ENCODE data around the gene CASP8.
"Not testable (repeated sequence)": the region's sequence is repeated elsewhere in the genome, so short reads cannot be mapped to it uniquely, and the experiment has no call there.

CASP8 gene

DNA sequence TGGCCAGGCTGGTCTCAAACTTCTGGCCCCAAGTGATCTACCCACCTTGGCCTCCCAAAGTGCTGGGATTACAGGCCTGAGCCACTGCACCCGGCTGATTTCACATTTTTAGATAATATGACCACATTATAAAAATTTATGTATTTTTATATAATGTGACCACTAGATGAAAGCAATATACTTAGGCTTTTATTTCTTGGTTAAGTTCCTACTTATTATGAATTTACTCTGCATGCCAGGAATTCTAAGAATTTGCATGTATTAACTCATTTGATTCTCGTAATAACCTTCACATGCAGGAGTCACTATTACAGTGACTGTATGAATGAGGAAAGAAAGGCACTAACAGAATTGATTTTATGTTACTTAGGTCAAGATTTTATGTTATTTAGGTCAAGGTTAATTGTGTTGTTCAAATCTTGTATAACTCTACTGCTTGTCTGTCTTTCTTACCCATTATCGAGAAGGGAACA lies 25.6 kb upstream of the CASP8 start:
- Mint-ChIP-seq H3K4me3 (peak overlapping the region; percentile 98), H3K27ac (peak overlapping the region; percentile 95), H3K9me3 (no peaks in the 10 kb centered on the region), H3K27me3 (no peaks in the 10 kb centered on the region), H3K4me1 (peaks cover 51% of the 10 kb centered on the region), H3K36me3 (ENCODE audit: low read depth) (peaks cover 23% of the 10 kb centered on the region)
- no peak for DNase-seq
- no peak for ATAC-seq

DNA sequence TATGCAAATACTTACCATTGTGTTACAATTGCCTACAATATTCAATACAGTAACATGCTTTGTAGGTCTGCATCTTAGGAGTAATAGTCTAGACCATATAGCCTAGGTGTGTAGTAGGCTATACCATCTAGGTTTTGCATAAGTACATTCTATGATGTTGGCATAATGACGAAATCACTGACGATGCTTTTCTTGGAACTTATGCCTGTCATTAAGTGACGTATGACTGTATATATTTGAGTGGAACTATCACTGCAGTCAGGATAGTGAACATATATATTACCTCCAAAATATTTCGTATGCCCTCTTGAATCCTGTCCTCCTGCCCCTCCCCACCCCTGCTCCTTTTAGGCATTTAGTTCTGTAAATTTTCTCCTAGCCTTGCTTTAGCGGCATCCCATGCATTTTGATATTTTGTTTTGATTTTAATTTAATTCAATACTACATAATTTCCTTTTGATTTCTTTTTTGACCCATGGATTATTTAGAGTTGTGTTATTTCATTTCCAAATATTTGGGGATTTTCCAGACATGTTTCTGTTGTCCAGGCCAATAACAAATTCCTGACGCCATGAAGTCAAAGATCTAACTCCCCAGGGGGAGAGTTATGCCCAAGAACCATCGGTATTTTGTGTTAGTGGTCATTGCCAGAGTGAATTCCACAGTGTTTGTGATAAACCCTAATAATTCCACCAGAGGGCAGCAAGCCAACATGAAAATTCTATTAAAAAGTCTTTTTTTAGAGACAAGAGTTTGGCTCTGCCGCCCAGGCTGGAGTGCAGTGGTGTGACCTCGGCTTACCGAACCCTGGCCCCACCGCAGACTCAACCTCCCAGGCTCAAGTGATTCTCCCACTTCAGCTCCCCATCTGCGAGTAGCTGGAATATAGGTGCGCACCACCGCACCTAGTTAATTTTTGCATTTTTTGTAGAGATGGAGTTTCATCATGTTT lies 24.2 kb upstream of the CASP8 start:
- DNase-seq = peak; percentile 38
- Mint-ChIP-seq H3K4me1 (peaks cover 54% of the 10 kb centered on the region), H3K36me3 (ENCODE audit: low read depth) (peaks cover 37% of the 10 kb centered on the region), H3K9me3 (no peaks in the 10 kb centered on the region), H3K27me3 (no peaks in the 10 kb centered on the region), H3K27ac (peak overlapping the region; percentile 82), H3K4me3 (peak overlapping the region; percentile 98)
- ATAC-seq = peak; percentile 20

DNA sequence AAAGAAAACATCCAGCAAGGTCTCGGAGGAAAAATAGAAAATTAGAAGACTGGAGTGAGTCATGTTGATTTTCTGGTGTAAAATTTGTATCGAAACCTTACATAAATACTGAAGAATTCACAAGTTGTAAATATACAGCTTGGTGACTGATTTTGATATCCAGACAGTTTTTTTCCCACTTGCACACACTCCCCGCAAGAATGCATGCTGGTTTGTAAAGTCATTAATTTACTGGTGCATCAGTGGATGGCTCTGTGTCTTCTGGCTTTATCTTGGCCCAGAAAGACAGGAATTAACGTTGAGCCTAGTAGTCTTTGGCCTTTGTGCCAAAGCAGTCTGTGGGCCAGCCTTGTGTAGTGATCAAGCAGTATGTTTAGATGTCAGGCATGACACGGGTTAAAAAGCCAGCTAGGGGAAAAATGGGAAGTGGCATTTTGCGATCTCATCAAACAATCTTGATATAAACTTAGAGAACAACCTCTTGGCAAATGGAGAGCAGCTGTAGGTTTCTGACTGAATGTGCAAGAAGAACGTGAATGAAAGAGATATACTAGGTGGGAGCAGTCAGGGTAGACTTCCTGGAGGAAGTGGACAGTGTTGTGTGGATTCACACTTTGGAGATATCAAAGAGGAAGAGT lies 22.7 kb upstream of the CASP8 start:
- peaks cover 51% of the 10 kb centered on the region for H3K4me1 Mint-ChIP-seq
- no peak overlapping the region for H3K4me3 Mint-ChIP-seq
- H3K9me3 Mint-ChIP-seq = no peaks in the 10 kb centered on the region
- H3K27ac Mint-ChIP-seq = peak overlapping the region; percentile 63
- peaks cover 46% of the 10 kb centered on the region for H3K36me3 Mint-ChIP-seq (ENCODE audit: low read depth)
- no peak for ATAC-seq
- DNase-seq = no peak
- no peaks in the 10 kb centered on the region for H3K27me3 Mint-ChIP-seq

DNA sequence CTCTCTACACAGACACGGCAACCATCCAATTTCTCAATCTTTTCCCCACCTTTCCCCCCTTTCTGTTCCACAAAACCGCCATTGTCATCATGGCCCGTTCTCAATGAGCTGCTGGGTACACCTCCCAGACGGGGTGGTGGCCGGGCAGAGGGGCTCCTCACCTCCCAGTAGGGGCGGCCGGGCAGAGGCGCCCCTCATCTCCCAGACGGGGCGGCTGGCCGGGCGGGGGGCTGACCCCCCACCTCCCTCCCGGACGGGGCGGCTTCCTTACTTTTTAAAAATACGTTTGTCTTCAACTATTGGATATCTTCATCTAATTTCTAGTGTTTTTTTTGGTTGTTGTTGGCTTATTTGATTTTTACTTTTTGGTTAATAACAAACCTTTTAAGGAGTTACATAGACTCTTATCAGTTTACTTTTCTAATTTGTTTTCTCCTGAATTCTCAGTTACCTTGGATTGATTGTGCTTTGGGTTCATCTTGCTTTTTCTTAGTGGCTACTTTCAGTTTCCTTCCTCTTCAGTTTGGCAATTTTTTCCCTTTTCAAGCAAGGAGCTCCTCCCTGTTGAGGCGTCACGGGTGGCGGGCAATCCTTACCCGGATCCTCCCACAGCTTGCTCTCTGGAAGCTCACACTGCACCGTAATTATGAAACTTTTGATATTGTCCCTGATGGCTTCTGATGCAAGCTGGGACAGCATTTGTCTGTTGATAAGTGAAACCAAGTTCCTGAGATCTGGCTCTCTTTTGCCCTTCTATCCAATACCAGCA lies 21.0 kb upstream of the CASP8 start:
- ATAC-seq, H3K4me3 Mint-ChIP-seq, H3K27me3 Mint-ChIP-seq, DNase-seq, H3K9me3 Mint-ChIP-seq: not testable (repeated sequence)
- Mint-ChIP-seq H3K36me3 (ENCODE audit: low read depth) (peaks cover 46% of the 10 kb centered on the region), H3K27ac (peak overlapping the region; percentile 37), H3K4me1 (peaks cover 48% of the 10 kb centered on the region)

DNA sequence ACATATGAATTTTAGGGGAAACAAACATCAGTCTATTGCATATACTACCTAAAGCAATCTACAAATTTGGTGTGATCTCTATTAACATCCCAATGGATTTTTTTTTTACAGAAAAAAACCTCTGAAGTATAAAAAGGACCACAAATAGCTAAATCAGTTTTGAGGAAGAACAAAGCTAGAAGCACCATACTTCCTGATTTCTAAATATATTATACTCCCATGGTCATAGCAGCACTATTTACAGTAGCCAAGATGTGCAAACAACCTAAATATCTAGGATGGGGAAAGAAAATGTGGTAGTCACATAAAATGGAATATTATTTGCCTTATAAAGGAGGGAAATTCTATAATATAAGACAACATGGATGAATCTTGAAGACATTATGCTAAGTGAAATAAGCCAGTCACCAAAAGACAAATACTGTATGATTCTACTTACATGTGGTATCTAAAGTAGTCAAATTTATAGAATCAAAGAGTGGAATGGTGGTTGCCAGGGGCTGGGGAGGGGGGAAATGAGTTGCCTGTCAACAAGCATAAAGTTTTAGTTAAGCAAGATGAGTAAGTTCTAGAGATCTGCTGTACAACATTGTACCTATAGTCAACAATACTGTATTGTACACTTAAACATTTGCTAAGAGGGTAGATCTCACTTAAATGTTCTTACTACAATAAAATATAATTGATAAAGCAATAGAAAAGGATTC lies 17.6 kb upstream of the CASP8 start:
- peaks cover 37% of the 10 kb centered on the region for H3K4me1 Mint-ChIP-seq
- DNase-seq = no peak
- no peak for ATAC-seq

DNA sequence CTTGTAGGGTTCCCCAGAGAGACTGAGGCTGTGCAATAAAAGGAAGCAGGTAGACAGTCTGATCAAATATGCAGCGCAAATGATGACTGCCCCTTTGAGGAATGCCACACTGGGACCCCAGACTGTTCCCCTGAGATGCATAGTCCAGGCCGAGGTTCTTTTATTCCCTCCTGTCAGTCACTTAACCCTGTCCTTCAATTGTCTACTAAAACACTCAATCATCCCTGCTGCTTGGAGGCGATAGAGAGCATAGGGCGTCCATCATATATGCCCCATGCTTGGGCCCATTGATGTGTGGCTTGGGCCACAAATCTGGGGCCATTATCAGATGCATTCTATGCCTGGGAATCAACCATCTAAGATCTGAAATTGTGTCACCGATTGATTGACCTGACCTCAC lies 15.5 kb upstream of the CASP8 start:
- no peak for ATAC-seq
- Mint-ChIP-seq H3K27me3 (no peaks in the 10 kb centered on the region), H3K9me3 (no peaks in the 10 kb centered on the region), H3K27ac (no peak overlapping the region), H3K4me1 (peaks cover 41% of the 10 kb centered on the region), H3K4me3 (no peak overlapping the region), H3K36me3 (ENCODE audit: low read depth) (peaks cover 27% of the 10 kb centered on the region)
- DNase-seq = no peak

More for the DNA sequence above, 17.6 kb upstream of the CASP8 start:
- Mint-ChIP-seq H3K4me3 (no peak overlapping the region), H3K27me3 (no peaks in the 10 kb centered on the region), H3K36me3 (ENCODE audit: low read depth) (peaks cover 35% of the 10 kb centered on the region), H3K9me3 (no peaks in the 10 kb centered on the region), H3K27ac (no peak overlapping the region)

DNA sequence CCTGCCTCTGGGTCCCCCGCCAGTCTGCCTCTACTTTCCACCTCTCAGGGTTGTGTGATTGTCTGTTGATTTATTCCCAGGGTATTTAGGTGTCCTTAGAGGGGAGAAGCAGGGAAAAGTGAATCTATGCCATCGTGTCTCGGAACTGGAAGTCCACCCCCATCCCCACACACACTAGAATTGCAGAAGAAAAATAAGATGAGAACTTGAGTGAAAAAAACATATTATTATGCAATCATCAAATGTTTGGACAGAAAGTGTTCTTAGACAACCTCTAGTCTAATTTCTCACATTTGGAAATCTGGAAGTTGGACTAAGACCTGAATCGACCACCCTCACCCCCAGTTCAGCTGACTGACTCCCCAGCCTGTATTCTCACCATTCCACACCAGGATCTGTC lies 14.1 kb upstream of the CASP8 start:
- peaks cover 41% of the 10 kb centered on the region for H3K4me1 Mint-ChIP-seq
- no peak for ATAC-seq
- H3K27ac Mint-ChIP-seq = no peak overlapping the region
- no peak for DNase-seq
- H3K9me3 Mint-ChIP-seq = peaks cover 4% of the 10 kb centered on the region
- no peaks in the 10 kb centered on the region for H3K27me3 Mint-ChIP-seq
- no peak overlapping the region for H3K4me3 Mint-ChIP-seq
- peaks cover 22% of the 10 kb centered on the region for H3K36me3 Mint-ChIP-seq (ENCODE audit: low read depth)

DNA sequence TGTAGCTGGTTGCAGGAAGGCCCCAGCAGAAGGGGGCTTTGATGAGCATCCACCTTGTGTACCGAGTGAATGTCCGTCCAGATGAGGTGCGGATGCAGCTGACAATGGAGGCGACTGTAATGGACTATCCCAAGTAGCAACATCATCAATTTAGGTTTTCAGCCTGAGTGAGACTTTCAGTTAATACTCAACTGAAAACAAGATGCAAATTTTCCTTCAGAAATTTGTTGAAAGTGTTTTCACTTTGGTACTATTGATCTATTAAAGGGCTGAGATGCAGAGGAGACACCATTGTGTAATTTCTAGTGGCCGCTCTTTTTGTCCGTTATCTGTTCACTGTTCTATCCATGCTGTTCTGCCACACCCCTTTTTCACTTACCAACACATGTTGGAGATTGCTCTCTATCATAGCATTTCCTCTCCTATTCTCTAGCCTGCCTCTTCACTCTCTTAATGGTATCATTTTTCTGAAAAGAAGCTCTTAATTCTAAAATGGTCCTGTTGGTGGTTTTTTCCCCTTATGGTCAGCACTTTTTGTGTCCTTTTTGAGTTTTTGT lies 12.0 kb upstream of the CASP8 start:
- Mint-ChIP-seq H3K27ac (no peak overlapping the region), H3K4me3 (no peak overlapping the region), H3K9me3 (peaks cover 4% of the 10 kb centered on the region), H3K4me1 (peaks cover 48% of the 10 kb centered on the region), H3K36me3 (ENCODE audit: low read depth) (peaks cover 22% of the 10 kb centered on the region), H3K27me3 (no peaks in the 10 kb centered on the region)
- DNase-seq (no peak), ATAC-seq (no peak)

DNA sequence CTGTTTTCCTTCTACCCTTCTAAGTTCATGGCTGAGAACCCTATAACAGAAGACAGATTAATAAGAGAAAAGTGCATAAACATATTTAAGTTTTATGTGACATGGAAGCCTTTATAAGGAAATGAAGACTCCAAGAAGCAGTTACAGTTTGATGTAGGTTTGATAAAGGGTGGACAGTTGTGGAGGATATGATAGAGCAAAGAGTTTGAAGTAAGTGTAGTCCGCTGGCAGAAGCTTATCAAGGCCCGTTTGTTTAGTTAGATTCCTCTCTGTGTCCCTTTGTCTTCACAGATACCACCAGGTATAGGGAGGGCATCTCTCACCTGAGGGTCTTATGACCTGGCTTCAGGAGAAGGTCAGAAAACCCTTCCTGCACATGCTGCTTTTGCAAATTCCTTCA lies 10.4 kb upstream of the CASP8 start:
- H3K4me1 Mint-ChIP-seq = peaks cover 63% of the 10 kb centered on the region
- H3K4me3 Mint-ChIP-seq = no peak overlapping the region
- no peak for ATAC-seq
- peaks cover 4% of the 10 kb centered on the region for H3K9me3 Mint-ChIP-seq
- no peaks in the 10 kb centered on the region for H3K27me3 Mint-ChIP-seq
- no peak for DNase-seq
- H3K36me3 Mint-ChIP-seq (ENCODE audit: low read depth) = peaks cover 31% of the 10 kb centered on the region
- no peak overlapping the region for H3K27ac Mint-ChIP-seq

DNA sequence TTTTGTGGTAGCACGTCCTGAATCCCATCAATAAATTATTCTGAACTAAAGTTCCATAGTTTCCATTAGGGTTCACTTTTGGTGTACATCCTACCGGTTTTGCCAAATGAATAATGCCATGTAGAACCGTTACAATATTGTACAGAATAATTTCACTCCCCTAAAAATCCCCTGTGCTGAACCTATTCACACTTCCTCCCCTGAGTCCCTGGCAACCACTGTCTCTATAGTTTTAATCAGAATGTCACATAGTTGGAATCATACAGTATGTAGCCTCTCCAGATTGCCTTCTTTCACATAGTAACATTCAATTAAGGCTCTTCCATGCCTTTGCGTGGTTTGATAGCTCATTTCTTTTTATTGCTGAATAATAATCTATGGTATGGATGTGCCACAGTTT lies 9.6 kb upstream of the CASP8 start:
- DNase-seq = no peak
- Mint-ChIP-seq H3K27me3 (no peaks in the 10 kb centered on the region), H3K4me3 (no peak overlapping the region), H3K27ac (no peak overlapping the region), H3K9me3 (peaks cover 4% of the 10 kb centered on the region), H3K4me1 (peaks cover 67% of the 10 kb centered on the region), H3K36me3 (ENCODE audit: low read depth) (peaks cover 34% of the 10 kb centered on the region)
- ATAC-seq = no peak

DNA sequence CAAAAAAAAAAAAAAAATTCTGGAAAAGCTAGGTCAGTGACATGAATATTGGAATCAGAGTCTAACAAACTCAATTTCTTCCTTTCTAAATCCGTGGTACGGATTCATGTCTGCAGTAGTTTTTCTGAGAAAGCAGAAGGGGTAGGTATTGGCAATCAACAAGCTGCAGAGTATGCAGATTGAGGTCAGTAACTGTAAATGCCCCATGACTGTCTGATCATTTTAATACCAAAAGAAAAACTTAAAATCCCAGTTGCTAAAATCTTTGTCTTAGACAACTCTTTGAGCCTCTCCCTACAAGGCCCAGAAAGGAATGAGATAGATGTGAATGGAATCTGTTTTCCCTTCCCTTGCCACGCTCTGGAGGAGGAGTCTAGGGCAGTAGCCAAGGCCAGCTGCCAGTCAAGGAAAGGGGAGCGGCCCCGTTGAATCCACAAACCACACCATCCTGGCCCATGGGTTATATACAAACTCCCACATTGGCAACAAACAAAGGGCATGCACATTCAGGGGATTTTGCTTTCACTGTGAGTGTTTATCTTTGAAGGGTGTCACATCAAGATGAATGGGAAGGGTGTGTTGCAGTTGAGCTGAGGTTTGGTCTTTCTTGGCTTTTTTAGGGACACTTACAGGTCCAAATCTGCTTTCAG lies 6.1 kb upstream of the CASP8 start:
- H3K4me3 Mint-ChIP-seq = no peak overlapping the region

DNA sequence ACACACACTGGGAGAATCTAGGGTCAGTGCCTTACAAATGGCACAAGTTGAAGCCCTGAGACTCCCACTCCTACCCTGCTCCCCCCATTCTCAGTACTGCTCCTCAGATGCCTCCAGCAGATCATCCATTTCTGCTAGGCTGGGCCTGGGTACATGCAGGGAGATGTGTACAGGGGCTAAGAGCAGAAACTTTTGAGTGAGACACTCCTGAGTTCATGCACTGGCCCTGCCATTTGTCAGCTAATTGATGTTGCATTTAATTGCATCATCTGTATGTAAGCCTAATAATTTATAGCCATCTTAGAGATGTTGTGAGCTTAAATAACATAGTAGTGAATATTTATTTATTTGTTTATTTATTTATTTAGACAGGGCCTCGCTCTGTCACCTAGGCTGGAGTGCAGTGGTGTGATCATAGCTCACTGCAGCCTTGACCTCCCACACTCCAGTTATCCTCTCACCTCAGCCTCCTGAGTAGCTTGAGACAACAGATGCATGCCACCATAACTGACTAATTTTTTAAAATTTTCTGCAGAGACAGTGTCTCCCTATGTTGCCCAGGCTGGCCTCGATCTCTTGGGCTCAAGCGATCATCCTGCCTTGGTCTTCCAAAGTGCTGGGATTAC lies 4.8 kb upstream of the CASP8 start:
- Mint-ChIP-seq H3K4me3 (no peak overlapping the region), H3K27me3 (no peaks in the 10 kb centered on the region), H3K4me1 (peaks cover 88% of the 10 kb centered on the region), H3K9me3 (no peaks in the 10 kb centered on the region), H3K27ac (no peak overlapping the region), H3K36me3 (ENCODE audit: low read depth) (peaks cover 29% of the 10 kb centered on the region)
- DNase-seq (no peak), ATAC-seq (no peak)

More for the DNA sequence above, 6.1 kb upstream of the CASP8 start:
- ATAC-seq (peak; percentile 3), DNase-seq (no peak)
- Mint-ChIP-seq H3K27ac (peak overlapping the region; percentile 60), H3K27me3 (no peaks in the 10 kb centered on the region), H3K36me3 (ENCODE audit: low read depth) (peaks cover 32% of the 10 kb centered on the region), H3K9me3 (peaks cover 4% of the 10 kb centered on the region), H3K4me1 (peaks cover 85% of the 10 kb centered on the region)

DNA sequence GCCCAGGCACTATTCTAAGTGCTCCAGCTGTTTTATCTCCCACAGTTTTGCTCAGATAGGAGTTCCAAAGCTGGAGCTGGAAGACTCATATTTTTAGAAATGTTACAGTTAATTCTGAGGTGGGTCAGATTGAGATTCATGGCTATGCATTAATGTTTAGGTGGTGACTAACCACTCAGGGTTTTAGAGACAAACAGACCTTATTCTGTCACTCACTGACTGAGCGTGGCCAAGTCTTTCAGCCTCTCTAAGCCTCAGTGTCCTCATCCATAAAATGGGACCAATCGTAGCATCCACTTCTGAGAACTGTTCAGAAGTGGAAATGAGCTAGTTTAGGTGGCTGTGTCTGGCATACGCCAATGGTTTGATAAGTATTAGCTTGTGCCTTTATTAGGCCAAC lies 4.3 kb upstream of the CASP8 start:
- no peak for DNase-seq
- Mint-ChIP-seq H3K4me3 (no peak overlapping the region), H3K36me3 (ENCODE audit: low read depth) (peaks cover 25% of the 10 kb centered on the region), H3K4me1 (peaks cover 88% of the 10 kb centered on the region), H3K27ac (peak overlapping the region; percentile 95), H3K9me3 (no peaks in the 10 kb centered on the region), H3K27me3 (no peaks in the 10 kb centered on the region)
- ATAC-seq = no peak

Measured in activated naive CD8-positive, alpha-beta T cell treated with anti-CD3 and anti-CD28 coated beads, Interleukin-2, amount 50 U/mL, for 24 hours (primary cell).